Cardiac septum (tissue), 1 donor: Measurements from ENCODE around the gene CROT. TPM values are rescaled to one million over a fixed set of nuclear protein-coding genes. Genes with fewer than 3 reads are reported as not detected.

ENCODE experiments used
- DNase-seq: peaks from one replicate; pipeline ENCODE4 v3.0.0-alpha.2; 2020; ENCODE audit warnings: low spot score
- intact Hi-C: fragments of 100-400 bp; cut with DNase I; formaldehyde crosslinking; loops from one replicate; pipeline ENCODE4 v1.14.0; 2022
- total RNA-seq: library from RNA; stranded (reverse); fragmentation: NEBNext Ultra II Directional; extraction: Animal tissue kit (Norgen Biotek cat#: 25700); gene quantifications from one replicate; pipeline ENCODE4 v1.2.1, GENCODE V29; 2021
- donor health status: DM: no; HTN: no; CAD: no.

The CROT gene
- total RNA-seq, 1 donor from 2014 or later: 7.5 TPM

GRCh38 chr7:87404674-87405073 is 59.2 kb downstream of the CROT start:
- no peak for DNase-seq
- intact Hi-C loops: no loop called here

GRCh38 chr7:87411186-87411585 is 65.7 kb downstream of the CROT start:
- intact Hi-C loops: no loop called here
- DNase-seq: no peak

- intact Hi-C loops: no loop called here
- DNase-seq: no peak
Observed at GRCh38 chr7:87413029-87413428, 67.6 kb downstream of the CROT start.

GRCh38 chr7:87413951-87414793 is 68.7 kb downstream of the CROT start:
- intact Hi-C loops: no loop called here
- no peak for DNase-seq

GRCh38 chr7:87414794-87415188 is 69.3 kb downstream of the CROT start:
- intact Hi-C loops: no loop called here
- no peak for DNase-seq

GRCh38 chr7:87416682-87417587 is 71.5 kb downstream of the CROT start:
- intact Hi-C loops: loop anchor here (2.0 kb wide), 1 partner anchor 104 kb away; no protein-coding TSS in a partner anchor
- no peak for DNase-seq

GRCh38 chr7:87420173-87420572 is 74.7 kb downstream of the CROT start:
- DNase-seq: no peak
- intact Hi-C loops: no loop called here

GRCh38 chr7:87424075-87424474 is 78.6 kb downstream of the CROT start:
- intact Hi-C loops: no loop called here
- DNase-seq: no peak

GRCh38 chr7:87426160-87426559 is 80.7 kb downstream of the CROT start:
- intact Hi-C loops: no loop called here
- DNase-seq: no peak

- no peak for DNase-seq
- intact Hi-C loops: no loop called here
Observed at GRCh38 chr7:87427288-87427687, 81.8 kb downstream of the CROT start.

GRCh38 chr7:87432536-87432935 is 87.1 kb downstream of the CROT start:
- no peak for DNase-seq
- intact Hi-C loops: no loop called here

GRCh38 chr7:87435546-87435945 is 90.1 kb downstream of the CROT start:
- no peak for DNase-seq
- intact Hi-C loops: no loop called here

GRCh38 chr7:87445897-87446296 is 100.4 kb downstream of the CROT start:
- no peak for DNase-seq
- intact Hi-C loops: no loop called here

- DNase-seq: no peak
- intact Hi-C loops: no loop called here
Observed at GRCh38 chr7:87447116-87447635, 101.7 kb downstream of the CROT start.

- intact Hi-C loops: no loop called here
- DNase-seq: no peak
Observed at GRCh38 chr7:87448388-87448787, 102.9 kb downstream of the CROT start.

Other genes with a start within 250 kb of the CROT start
- 38.9 TPM for gene DMTF1, start 193.2 kb upstream of the CROT start, total RNA-seq
- 5.9 TPM for gene TMEM243, start 125.9 kb upstream of the CROT start, total RNA-seq
- 9.8 TPM for gene ABCB4, start 130.0 kb downstream of the CROT start, total RNA-seq